ENCODE measurements around the gene CERS6.

Gene CERS6

GRCh38 chr2:168611091-168611490, 155.0 kb downstream of the CERS6 start:
- no peak for TF ChIP-seq ZFX (IDR thresholded peaks at IDR 0.05)
- no peak for TF ChIP-seq CTCF (conservative IDR thresholded peaks at IDR 0.05)

GRCh38 chr2:168611896-168612650, 156.0 kb downstream of the CERS6 start:
- no peak overlapping the region for H3K27ac ChIP-seq
- no peak for TF ChIP-seq ZFX (IDR thresholded peaks at IDR 0.05)

More at GRCh38 chr2:168611091-168611490, 155.0 kb downstream of the CERS6 start:
- H3K27ac ChIP-seq: no peak overlapping the region

- H3K27ac ChIP-seq: no peak overlapping the region
- TF ChIP-seq ZFX (IDR thresholded peaks at IDR 0.05) (no peak), CTCF (conservative IDR thresholded peaks at IDR 0.05) (no peak)
Measured at GRCh38 chr2:168612719-168613118, 156.6 kb downstream of the CERS6 start.

GRCh38 chr2:168613551-168613950, 157.5 kb downstream of the CERS6 start:
- TF ChIP-seq ZFX (IDR thresholded peaks at IDR 0.05) (no peak), CTCF (conservative IDR thresholded peaks at IDR 0.05) (no peak)
- no peak overlapping the region for H3K27ac ChIP-seq

- H3K27ac ChIP-seq: no peak overlapping the region
Measured at GRCh38 chr2:168614172-168615018, 158.3 kb downstream of the CERS6 start.

GRCh38 chr2:168620554-168620953, 164.5 kb downstream of the CERS6 start:
- TF ChIP-seq ZFX (IDR thresholded peaks at IDR 0.05): no peak
- TF ChIP-seq CTCF (conservative IDR thresholded peaks at IDR 0.05): no peak
- no peak overlapping the region for H3K27ac ChIP-seq

More at GRCh38 chr2:168614172-168615018, 158.3 kb downstream of the CERS6 start:
- peak; percentile 38 for TF ChIP-seq CTCF (conservative IDR thresholded peaks at IDR 0.05)
- TF ChIP-seq ZFX (IDR thresholded peaks at IDR 0.05): no peak

GRCh38 chr2:168622559-168622958, 166.5 kb downstream of the CERS6 start:
- no peak overlapping the region for H3K27ac ChIP-seq
- TF ChIP-seq CTCF (conservative IDR thresholded peaks at IDR 0.05): no peak
- no peak for TF ChIP-seq ZFX (IDR thresholded peaks at IDR 0.05)
